HepG2 (cell line): Measurements from ENCODE around the gene FBLN5. TPM values are rescaled to one million over a fixed set of nuclear protein-coding genes. Genes with fewer than 3 reads are reported as not detected.

Experiments used
- AKNA ChIP-seq: sonication (generic); formaldehyde crosslinking; IDR thresholded peaks from 2 replicates; pipeline ENCODE4 v1.4.0; 2020; ENCODE audit warnings: missing genetic modification reagents, borderline replicate concordance
- ATF5 ChIP-seq: sonication (generic); formaldehyde crosslinking; IDR thresholded peaks from 2 replicates; pipeline ENCODE4 v1.4.0; 2020; ENCODE audit warnings: mild to moderate bottlenecking, low read depth, missing genetic modification reagents
- CBFB ChIP-seq: sonication (generic); formaldehyde crosslinking; IDR thresholded peaks from 2 replicates; pipeline ENCODE4 v1.4.0; 2020; ENCODE audit warnings: missing genetic modification reagents
- CHD4 ChIP-seq: fragments of 200-600 bp; sonication (generic); IDR thresholded peaks from 2 replicates; pipeline ENCODE4 v1.7.0; 2017; ENCODE audit warnings: mild to moderate bottlenecking, low read length, borderline replicate concordance
- GTF2F1 ChIP-seq: fragments of 150-350 bp; IDR thresholded peaks from 2 replicates; pipeline ENCODE4 v1.6.1; 2014; ENCODE audit warnings: low read length
- HDAC6 ChIP-seq: fragments of 200-600 bp; sonication (generic); IDR thresholded peaks from 2 replicates; pipeline ENCODE4 v1.7.0; 2017; ENCODE audit warnings: mild to moderate bottlenecking, antibody characterized with exemption, low read length, low read depth
- HOXA3 ChIP-seq: sonication (generic); formaldehyde crosslinking; IDR thresholded peaks from 2 replicates; pipeline ENCODE4 v1.5.0; 2020; ENCODE audit warnings: missing genetic modification reagents
- NBN ChIP-seq: fragments of 450-650 bp; conservative IDR thresholded peaks from 2 replicates; pipeline ENCODE4 v1.6.1; 2017
- NCOA5 ChIP-seq: sonication (generic); formaldehyde crosslinking; IDR thresholded peaks from 2 replicates; pipeline ENCODE4 v1.4.0; 2020; ENCODE audit warnings: missing genetic modification reagents
- ONECUT2 ChIP-seq: sonication (generic); formaldehyde crosslinking; IDR thresholded peaks from 2 replicates; pipeline ENCODE4 v1.4.0; 2020; ENCODE audit warnings: missing genetic modification reagents
- SMARCC2 ChIP-seq: fragments of 450-650 bp; IDR thresholded peaks from 2 replicates; pipeline ENCODE4 v1.6.1; 2017; ENCODE audit warnings: antibody characterized with exemption, mild to moderate bottlenecking
- SMYD3 ChIP-seq: sonication (generic); formaldehyde crosslinking; IDR thresholded peaks from 2 replicates; pipeline ENCODE4 v1.8.1; 2023; ENCODE audit warnings: mild to moderate bottlenecking, missing genetic modification reagents
- SOX13 ChIP-seq, 3 experiments: fragments of 450-650 bp in 1 of 3; sonication (generic) in 1 of 3; formaldehyde crosslinking in 1 of 3; IDR thresholded peaks in 2 of 3; conservative IDR thresholded peaks in 1 of 3; 2 replicates each; pipeline versions ENCODE4 v1.5.0 to v1.6.1; 2016 to 2020; ENCODE audit warnings: antibody characterized with exemption in 1 of 3, mild to moderate bottlenecking in 1 of 3, missing compliant biosample characterization in 1 of 3, missing genetic modification reagents in 1 of 3, moderate library complexity in 1 of 3
- SOX5 ChIP-seq: IDR thresholded peaks from 2 replicates; pipeline ENCODE4 v1.6.1; 2016; ENCODE audit warnings: borderline replicate concordance
- SRY ChIP-seq: sonication (generic); formaldehyde crosslinking; IDR thresholded peaks from 2 replicates; pipeline ENCODE4 v1.8.0; 2022; ENCODE audit warnings: mild to moderate bottlenecking, missing genetic modification reagents
- TOE1 ChIP-seq: sonication (generic); formaldehyde crosslinking; IDR thresholded peaks from 2 replicates; pipeline ENCODE4 v1.4.0; 2020; ENCODE audit warnings: mild to moderate bottlenecking, missing genetic modification reagents
- TRIM22 ChIP-seq: fragments of 450-650 bp; IDR thresholded peaks from 2 replicates; pipeline ENCODE4 v1.6.1; 2017
- ZBTB21 ChIP-seq: sonication (generic); formaldehyde crosslinking; IDR thresholded peaks from 2 replicates; pipeline ENCODE4 v1.4.0; 2020; ENCODE audit warnings: missing genetic modification reagents
- ZNF776 ChIP-seq: sonication (generic); formaldehyde crosslinking; IDR thresholded peaks from 2 replicates; pipeline ENCODE4 v1.4.0; 2020; ENCODE audit warnings: mild to moderate bottlenecking, missing genetic modification reagents
- ZNF790 ChIP-seq: sonication (generic); formaldehyde crosslinking; IDR thresholded peaks from 2 replicates; pipeline ENCODE4 v1.8.0; 2022; ENCODE audit warnings: missing genetic modification reagents, mild to moderate bottlenecking, borderline replicate concordance
- polyA plus RNA-seq, 8 experiments: library from polyadenylated mRNA; depleted of rRNA in 3 of 8; stranded (reverse) in 7 of 8; unstranded in 1 of 8; fragments of >200 nt; fragmentation: Illumina TruSeq in 4 of 8; extraction: Trizol in 4 of 8; gene quantifications; 2 replicates each; pipeline versions ENCODE4 v1.2.1 to v1.2.3, GENCODE V29; 2011 to 2016; ENCODE audit warnings: low read depth in 4 of 8, missing spikeins in 1 of 8, mixed read lengths in 1 of 8; ENCODE audit not compliant: insufficient read depth in 1 of 8
- total RNA-seq, 5 experiments: library from RNA; depleted of rRNA; stranded (reverse); fragments of >200 nt; fragmentation: Illumina TruSeq; extraction: Trizol; gene quantifications; 2 replicates each; pipeline ENCODE4 v1.2.3, GENCODE V29; 2016; ENCODE audit warnings: low read depth in 1 of 5
- TF ChIP-seq, protein P1 (sequence below): sonication (generic); formaldehyde crosslinking; IDR thresholded peaks from 2 replicates; pipeline ENCODE4 v1.5.1; 2020; ENCODE audit warnings: missing genetic modification reagents, mild to moderate bottlenecking, borderline replicate concordance

The FBLN5 gene
- total and polyA plus RNA-seq, 2 of the 13 experiments (the other 11 are each of a cell fraction or from before 2014, with no cell fraction given) = 0.38 to 0.77 TPM

GRCh38 chr14:91957876-91958313 is 10.4 kb upstream of the FBLN5 start (continued):
- TF ChIP-seq SOX5 (CRISPR knock-in tag) (peak; percentile 91), CBFB (0 out of 2 replicates have a peak, but pooled peaks have one; percentile 34), ZNF790 (CRISPR knock-in tag) (no peak), CHD4 (no peak; the same call in 1 of the 2 replicates), ATF5 (CRISPR knock-in tag) (no peak), AKNA (CRISPR knock-in tag) (no peak), SMARCC2 (no peak), NBN (no peak), ZBTB21 (CRISPR knock-in tag) (no peak), TRIM22 (no peak), NCOA5 (CRISPR knock-in tag) (no peak), ONECUT2 (CRISPR knock-in tag) (no peak), HDAC6 (no peak), SRY (no peak), TOE1 (no peak), SOX13 (IDR thresholded peaks at IDR 0.05) (peak; percentile 65; the same call in 1 of the 2 replicates), SOX13 (CRISPR knock-in tag; conservative IDR thresholded peaks at IDR 0.05 in 1 of 2, IDR thresholded peaks at IDR 0.05 in 1 of 2) (peak in 1 of 2 experiments; percentile 81; a peak in 2 of 4 replicates), HOXA3 (CRISPR knock-in tag) (peak; percentile 83), ZNF776 (CRISPR knock-in tag) (no peak), SMYD3 (no peak), GTF2F1 (no peak)
- TF ChIP-seq, protein P1, sequence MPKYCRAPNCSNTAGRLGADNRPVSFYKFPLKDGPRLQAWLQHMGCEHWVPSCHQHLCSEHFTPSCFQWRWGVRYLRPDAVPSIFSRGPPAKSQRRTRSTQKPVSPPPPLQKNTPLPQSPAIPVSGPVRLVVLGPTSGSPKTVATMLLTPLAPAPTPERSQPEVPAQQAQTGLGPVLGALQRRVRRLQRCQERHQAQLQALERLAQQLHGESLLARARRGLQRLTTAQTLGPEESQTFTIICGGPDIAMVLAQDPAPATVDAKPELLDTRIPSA = no peak
